HG03060 (cell line): ENCODE results near the gene CCT5.
"Not testable (repeated sequence)": the region's sequence is repeated elsewhere in the genome, so short reads cannot be mapped to it uniquely, and the experiment has no call there.

ENCODE experiments used
- ATAC-seq: cut with Tn5 transposase; IDR thresholded peaks from one replicate; pipeline ENCODE4 v1.9.1; 2021; ENCODE audit warnings: low read depth, moderate number of reproducible peaks; ENCODE audit not compliant: unreplicated experiment

Gene CCT5

GRCh38 chr5:10244342-10244944, 5.6 kb upstream of the CCT5 start:
- no peak for ATAC-seq

GRCh38 chr5:10246761-10247160, 3.3 kb upstream of the CCT5 start:
- ATAC-seq: no peak

DNA sequence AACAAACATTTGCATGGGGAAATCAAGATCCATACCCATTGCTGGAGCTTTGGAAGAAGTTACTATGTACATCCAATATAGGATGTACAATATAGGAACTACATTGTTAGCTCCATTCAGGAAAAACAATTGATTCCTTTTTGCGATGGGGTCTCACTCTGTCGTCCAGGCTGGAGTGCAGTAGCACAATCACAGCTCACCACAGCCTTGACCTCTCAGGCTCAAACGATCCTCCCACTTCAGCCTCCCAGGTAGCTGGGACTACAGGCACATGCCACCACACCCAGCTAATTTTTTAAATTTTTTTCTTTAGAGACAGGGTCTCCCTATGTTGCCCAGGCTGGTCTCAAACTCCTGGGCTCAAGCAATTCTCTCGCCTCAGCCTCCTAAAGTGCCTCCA, 2.9 kb upstream of the CCT5 start:
- ATAC-seq: not testable (repeated sequence)

DNA sequence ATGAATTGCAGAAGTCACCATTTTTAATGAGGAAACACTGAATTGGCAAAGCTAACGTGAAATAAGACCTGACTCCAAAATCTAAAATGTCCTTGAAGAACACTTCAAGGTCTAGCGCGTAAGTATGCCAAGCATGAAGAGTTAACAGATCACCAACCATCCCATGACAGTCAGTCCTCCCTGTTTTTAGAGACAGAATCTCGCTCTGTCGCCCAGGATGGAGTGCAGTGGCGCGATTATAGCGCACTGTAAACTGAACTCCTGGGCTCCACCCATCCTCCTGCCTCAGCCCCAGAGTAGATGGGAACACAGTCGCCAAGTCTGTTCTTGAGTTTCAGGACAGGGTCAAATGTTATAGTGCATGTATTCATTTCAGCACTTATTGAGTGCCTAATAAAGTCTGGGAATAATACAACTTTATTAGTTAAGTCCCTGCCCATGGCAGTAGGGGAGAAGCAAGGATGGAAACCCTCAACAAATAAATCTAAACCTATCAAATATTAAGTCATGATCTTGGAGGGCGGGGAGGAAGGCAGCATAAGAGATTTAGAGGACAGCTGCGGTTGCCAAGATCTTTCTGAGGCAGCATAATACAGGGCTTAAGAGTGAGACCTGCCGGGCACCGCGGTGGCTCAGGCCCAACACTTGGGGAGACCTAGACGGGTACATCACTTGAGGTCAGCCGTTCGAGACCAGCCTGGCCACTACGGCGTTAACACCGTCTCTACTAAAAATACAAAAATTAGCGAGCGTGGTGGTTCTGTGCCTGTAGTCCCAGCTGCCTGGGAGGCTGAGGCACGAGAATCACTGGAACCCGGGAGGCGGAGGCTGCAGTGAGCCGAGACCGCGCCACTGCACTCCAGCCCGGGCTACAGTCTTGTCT, 1.5 kb upstream of the CCT5 start:
- ATAC-seq: no peak

- ATAC-seq: no peak
Measured at GRCh38 chr5:10250806-10251276, 761 bp downstream of the CCT5 start.

DNA sequence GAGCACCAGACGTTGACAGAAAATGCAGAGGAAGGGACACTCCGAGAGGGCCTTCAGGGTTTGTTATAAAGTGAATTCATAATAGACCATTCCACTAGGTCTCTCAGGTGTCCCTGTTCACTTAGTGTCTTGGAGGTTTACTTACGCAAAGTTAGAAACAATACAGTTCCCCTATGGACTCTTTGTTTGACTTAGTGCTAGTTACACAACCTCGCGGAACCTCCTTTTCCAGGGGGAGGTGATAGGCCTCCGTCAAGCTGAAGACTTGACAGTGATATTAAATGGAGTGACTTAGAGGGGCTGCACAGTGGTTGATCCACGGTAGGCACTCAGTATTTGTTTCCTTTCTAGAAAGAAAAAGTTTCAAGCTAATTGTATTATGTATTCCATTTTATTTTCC, 1.3 kb downstream of the CCT5 start:
- ATAC-seq: no peak

GRCh38 chr5:10253390-10253789, 3.3 kb downstream of the CCT5 start:
- ATAC-seq: no peak

- no peak for ATAC-seq
Measured at GRCh38 chr5:10254686-10255085, 4.6 kb downstream of the CCT5 start.

DNA sequence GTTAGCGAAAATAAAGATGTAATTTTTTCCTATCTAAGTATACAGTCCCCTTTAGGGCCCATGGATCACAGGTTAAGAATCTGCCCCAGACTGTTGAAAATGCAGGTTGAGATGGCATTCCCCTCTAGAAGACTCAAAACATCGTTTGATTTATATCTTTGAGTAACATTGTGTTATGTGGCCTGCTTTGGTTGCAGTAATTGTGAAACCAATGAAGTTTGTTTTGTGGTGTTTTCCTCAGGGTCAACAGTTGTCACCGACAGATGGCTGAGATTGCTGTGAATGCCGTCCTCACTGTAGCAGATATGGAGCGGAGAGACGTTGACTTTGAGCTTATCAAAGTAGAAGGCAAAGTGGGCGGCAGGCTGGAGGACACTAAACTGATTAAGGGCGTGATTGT, 7.8 kb downstream of the CCT5 start:
- no peak for ATAC-seq

DNA sequence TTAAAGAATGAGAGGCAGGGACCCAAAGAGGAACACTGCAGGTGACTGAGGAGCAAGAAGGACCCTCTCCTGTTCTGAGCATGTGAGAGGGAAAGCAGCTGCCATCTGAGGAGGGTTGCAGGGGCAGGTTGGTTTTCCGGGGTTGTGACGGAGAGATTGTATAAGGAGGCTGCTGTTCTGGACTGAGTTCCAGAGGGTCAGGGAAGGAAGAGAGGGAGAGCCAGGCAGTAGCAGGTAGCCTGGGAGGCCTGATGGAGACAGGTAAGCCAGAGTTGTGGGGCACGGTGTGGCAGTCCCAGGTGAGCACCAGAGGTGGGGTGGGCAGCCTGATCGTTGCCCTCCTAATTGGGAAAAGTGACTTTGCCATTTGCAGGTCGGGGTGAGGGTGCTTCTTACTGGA, 9.8 kb downstream of the CCT5 start:
- no peak for ATAC-seq

- ATAC-seq: no peak
Measured at GRCh38 chr5:10261065-10261464, 11.0 kb downstream of the CCT5 start.

- ATAC-seq: no peak
Measured at GRCh38 chr5:10262121-10262774, 12.2 kb downstream of the CCT5 start.

DNA sequence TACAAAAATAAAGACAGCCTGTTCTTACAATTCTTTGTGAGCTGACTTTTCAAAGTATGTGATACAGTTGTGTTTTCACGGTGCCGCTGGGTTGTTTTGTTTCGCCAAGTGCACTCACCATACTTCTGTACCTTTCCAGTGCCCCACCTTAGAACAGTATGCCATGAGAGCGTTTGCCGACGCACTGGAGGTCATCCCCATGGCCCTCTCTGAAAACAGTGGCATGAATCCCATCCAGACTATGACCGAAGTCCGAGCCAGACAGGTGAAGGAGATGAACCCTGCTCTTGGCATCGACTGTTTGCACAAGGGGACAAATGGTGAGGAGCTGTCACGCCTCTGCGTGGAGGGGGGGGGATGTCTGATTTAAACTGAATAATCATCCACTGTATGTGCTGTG, 12.9 kb downstream of the CCT5 start:
- ATAC-seq: no peak

- ATAC-seq: no peak
Measured at GRCh38 chr5:10264604-10265003, 14.5 kb downstream of the CCT5 start.

GRCh38 chr5:10265245-10266109, 15.4 kb downstream of the CCT5 start:
- ATAC-seq: no peak

DNA sequence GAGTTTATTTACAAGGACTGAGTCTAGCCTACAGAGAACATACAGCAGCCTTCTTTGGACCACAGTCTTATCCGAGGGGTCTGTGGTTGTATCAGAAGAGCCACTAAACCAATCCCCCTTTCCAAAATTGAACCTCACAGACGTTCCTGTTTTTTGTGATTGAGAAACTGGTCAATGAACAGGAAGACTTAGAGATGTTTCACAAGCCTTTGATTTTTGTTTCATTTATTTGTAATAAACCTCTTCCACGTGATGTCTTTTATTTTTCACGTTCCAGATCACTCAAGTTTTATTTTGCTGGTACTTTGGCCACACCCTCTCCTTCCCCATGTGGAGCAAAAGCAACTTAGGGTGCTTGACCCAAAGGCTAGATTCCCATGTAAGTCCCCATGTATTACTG, 16.1 kb downstream of the CCT5 start:
- no peak for ATAC-seq

DNA sequence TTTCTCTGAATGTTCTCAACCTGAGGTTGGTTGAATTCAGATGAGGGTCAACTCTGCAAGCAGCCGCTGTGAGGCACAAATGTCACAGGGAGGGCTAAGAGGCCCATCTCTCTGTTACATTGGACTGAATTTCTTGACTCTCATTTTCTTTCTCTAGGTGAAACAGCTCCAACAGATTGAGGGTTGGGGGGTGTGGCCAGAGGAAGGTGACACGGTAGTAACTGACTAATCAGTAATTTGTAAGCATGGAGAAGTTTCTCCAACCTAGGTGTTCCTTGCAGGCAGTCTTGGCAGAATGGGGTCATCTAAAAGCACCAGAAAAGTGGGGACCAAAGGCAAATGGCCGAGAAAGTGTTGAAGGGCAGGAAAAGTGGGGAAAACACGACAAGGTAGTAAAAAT, 16.8 kb downstream of the CCT5 start:
- no peak for ATAC-seq

GRCh38 chr5:10268100-10268499, 18.0 kb downstream of the CCT5 start:
- ATAC-seq: no peak

- ATAC-seq: no peak
Measured at GRCh38 chr5:10272053-10272874, 22.2 kb downstream of the CCT5 start.

DNA sequence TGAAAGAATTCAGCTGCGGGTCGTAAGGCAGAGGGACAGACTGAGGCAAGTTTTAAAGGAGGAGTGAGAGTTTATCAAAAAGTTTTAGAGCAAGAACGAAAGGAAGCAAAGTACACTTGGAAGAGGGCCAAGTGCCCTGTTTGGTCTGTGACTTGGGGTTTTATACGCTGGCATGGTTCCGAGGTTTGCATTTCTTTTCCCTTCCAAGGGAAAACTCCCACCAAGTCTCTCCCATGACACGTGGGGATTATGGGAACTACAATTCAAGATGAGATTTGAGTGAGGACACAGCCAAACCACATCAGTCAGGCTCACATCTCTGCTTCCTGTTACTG, 22.8 kb downstream of the CCT5 start:
- ATAC-seq: not testable (repeated sequence)
